HCT116 (cell line): Measurements from ENCODE around the gene AKT3. TPM values are rescaled to one million over a fixed set of nuclear protein-coding genes. Genes with fewer than 3 reads are reported as not detected.

Source experiments
- ATAC-seq: fragments of 200-7000 bp; cut with Tn5 transposase; 2 replicates; pipeline ENCODE4 v1.9.1; 2020; ENCODE audit warnings: mild to moderate bottlenecking, moderate library complexity
- Bru-seq: library from RNA; stranded (reverse); fragments of 400-500 nt; gene quantifications from one replicate; lab custom pipeline; 2021; lab: Mats Ljungman, UMichigan
- BruChase-seq, 2 experiments: library from RNA; stranded (reverse); fragments of 400-500 nt; gene quantifications; one replicate each; lab custom pipeline; 2021; lab: Mats Ljungman, UMichigan
- BruUV-seq: library from RNA; stranded (reverse); fragments of 400-500 nt; replicated peaks from 2 replicates; lab custom pipeline; 2021; lab: Mats Ljungman, UMichigan
- CTCF ChIA-PET: fragments of 300-600 bp; sonication (Branson Sonifier 250); formaldehyde crosslinking; loops from one replicate; lab custom pipeline; 2021; ENCODE audit warnings: antibody characterized with exemption; lab: Charles Lee
- POLR2A ChIA-PET: fragments of 300-600, 350-600 bp; sonication (Branson Sonifier 250); formaldehyde crosslinking; loops from one replicate; lab custom pipeline; 2021; ENCODE audit warnings: antibody characterized with exemption; lab: Charles Lee
- RAD21 ChIA-PET, 2 experiments: fragments of 300-600 bp; sonication (Branson Sonifier 250); formaldehyde crosslinking; loops; one replicate each; lab custom pipeline; 2023; ENCODE audit warnings: low total read pairs in 2 of 2; ENCODE audit not compliant: uncharacterized antibody in 2 of 2, unreplicated experiment in 2 of 2, low non-redundant PET in 1 of 2; lab: Charles Lee
- DNase-seq: peaks from one replicate; pipeline ENCODE4 v3.0.0-alpha.2; 2010; ENCODE audit warnings: low read depth, low spot score
- H2AFZ ChIP-seq: fragments of 200-600 bp; shearing (Covaris generic), sonication (generic); 2 replicates; pipeline ENCODE4 v1.6.1; 2017; ENCODE audit warnings: low read depth, mixed run types, mixed read lengths, antibody characterized with exemption, low read length; ENCODE audit not compliant: poor library complexity, severe bottlenecking
- H3K27ac ChIP-seq: 2 replicates; pipeline ENCODE4 v1.5.1; 2012; ENCODE audit warnings: low read depth, low read length
- H3K27me3 ChIP-seq: fragments of 200-600 bp; sonication (generic); 2 replicates; pipeline ENCODE4 v1.6.1; 2016; ENCODE audit warnings: mixed run types, low read length, mixed read lengths; ENCODE audit not compliant: insufficient read depth
- H3K36me3 ChIP-seq, 2 experiments: fragments of 200-500 bp in 1 of 2; fragments of 200-600 bp in 1 of 2; sonication (Bioruptor generic) in 1 of 2; sonication (generic) in 1 of 2; 2 replicates each; pipeline versions ENCODE4 v1.5.1 to v1.6.1; 2014 to 2016; ENCODE audit warnings: low read length in 2 of 2, inconsistent platforms in 1 of 2, mixed read lengths in 1 of 2, mixed run types in 1 of 2; ENCODE audit not compliant: insufficient read depth in 2 of 2, control insufficient read depth in 1 of 2
- H3K4me1 ChIP-seq, 2 experiments: fragments of 200-600 bp in 1 of 2; sonication (generic) in 1 of 2; 2 replicates each; pipeline versions ENCODE4 v1.5.1 to v1.6.1; 2012 to 2017; ENCODE audit warnings: low read length in 2 of 2, inconsistent platforms in 1 of 2, mild to moderate bottlenecking in 1 of 2, mixed read lengths in 1 of 2, mixed run types in 1 of 2, moderate library complexity in 1 of 2; ENCODE audit not compliant: insufficient read depth in 2 of 2, control insufficient read depth in 1 of 2
- H3K4me2 ChIP-seq: fragments of 200-600 bp; sonication (generic); 2 replicates; pipeline ENCODE4 v1.6.1; 2017; ENCODE audit warnings: mixed run types, low read length, mixed read lengths
- H3K4me3 ChIP-seq, 2 experiments: fragments of 200-600 bp in 1 of 2; sonication (generic) in 1 of 2; replicated peaks in 1 of 2; 2 replicates each; pipeline ENCODE4 v1.5.1; 2011 to 2016; ENCODE audit warnings: low read length in 2 of 2, control low read depth in 1 of 2, low read depth in 1 of 2, mild to moderate bottlenecking in 1 of 2, mixed read lengths in 1 of 2, mixed run types in 1 of 2
- H3K79me2 ChIP-seq: fragments of 200-600 bp; sonication (generic); 2 replicates; pipeline ENCODE4 v1.6.1; 2017; ENCODE audit warnings: mild to moderate bottlenecking, mixed run types, low read length, moderate library complexity, mixed read lengths; ENCODE audit not compliant: insufficient read depth
- H3K9ac ChIP-seq: fragments of 200-600 bp; sonication (generic); 2 replicates; pipeline ENCODE4 v1.6.1; 2016; ENCODE audit warnings: low read length, mixed read lengths
- H3K9me2 ChIP-seq: fragments of 200-600 bp; sonication (generic), shearing (Covaris generic); 2 replicates; pipeline ENCODE4 v1.6.1; 2017; ENCODE audit warnings: mixed run types, mild to moderate bottlenecking, moderate library complexity; ENCODE audit not compliant: insufficient read depth
- H3K9me3 ChIP-seq, 2 experiments: fragments of 200-500 bp in 1 of 2; fragments of 200-600 bp in 1 of 2; sonication (Bioruptor generic) in 1 of 2; sonication (generic) in 1 of 2; 2 replicates each; pipeline ENCODE4 v1.6.1; 2014 to 2017; ENCODE audit warnings: low read length in 2 of 2, mixed read lengths in 2 of 2, inconsistent platforms in 1 of 2, low read depth in 1 of 2, mild to moderate bottlenecking in 1 of 2, mixed run types in 1 of 2, moderate library complexity in 1 of 2; ENCODE audit not compliant: control insufficient read depth in 1 of 2, insufficient read depth in 1 of 2
- H4K20me1 ChIP-seq: fragments of 200-600 bp; sonication (generic), shearing (Covaris generic); 2 replicates; pipeline ENCODE4 v1.6.1; 2017; ENCODE audit warnings: mixed run types, mild to moderate bottlenecking, moderate library complexity; ENCODE audit not compliant: insufficient read depth
- EZH2 ChIP-seq: fragments of 200-600 bp; sonication (generic); IDR thresholded peaks from 2 replicates; pipeline ENCODE4 v1.6.1; 2017; ENCODE audit warnings: antibody characterized with exemption, mixed run types
- EZH2phosphoT487 ChIP-seq: fragments of 200-600 bp; IDR thresholded peaks from 2 replicates; pipeline ENCODE4 v1.6.1; 2018; ENCODE audit warnings: antibody characterized with exemption, borderline replicate concordance
- RAD21 ChIP-seq: IDR thresholded peaks from 2 replicates; pipeline ENCODE4 v1.6.1; 2012; ENCODE audit warnings: low read depth, mild to moderate bottlenecking
- SP1 ChIP-seq: IDR thresholded peaks from 2 replicates; pipeline ENCODE4 v1.6.1; 2012; ENCODE audit warnings: low read depth
- ZNF274 ChIP-seq: fragments of 200-500 bp; sonication (Bioruptor generic); IDR thresholded peaks from 2 replicates; pipeline ENCODE4 v1.6.1; 2014; ENCODE audit warnings: mild to moderate bottlenecking, low read depth, low read length, inconsistent platforms
- intact Hi-C: fragments of 100-400 bp; cut with micrococcal nuclease; formaldehyde crosslinking; loops from 2 replicates; pipeline ENCODE4 v1.10.0; 2022
- long read RNA-seq: library from polyadenylated mRNA; unstranded; transcript quantifications from one replicate; pipeline ENCODE4 v2.0.0, GENCODE V29; 2021; ENCODE audit not compliant: unreplicated experiment
- polyA plus RNA-seq: library from polyadenylated mRNA; unstranded; fragments of >200 nt; gene quantifications from 2 replicates; pipeline ENCODE4 v1.2.1, GENCODE V29; 2012; ENCODE audit warnings: missing spikeins
- total RNA-seq: library from RNA; stranded (reverse); gene quantifications from one replicate; pipeline ENCODE4 v1.2.1, GENCODE V29; 2021; ENCODE audit not compliant: unreplicated experiment

Gene AKT3
- 0.49 TPM for total RNA-seq
- 0.02 and 0.09 TPM in 2 replicates for polyA plus RNA-seq
- Bru-seq, nascent RNA = percentile 16 among the genes with signal in this experiment
- percentile 11 among the genes with signal in this experiment for BruChase-seq, experiment 1, labeled RNA remaining after a 6-hour chase
- BruChase-seq, experiment 2, labeled RNA remaining after a 2-hour chase = percentile 17 among the genes with signal in this experiment
- long read RNA-seq = 0 reads

GRCh38 chr1:243850202-243850451 is at the start of gene AKT3:
TSS of gene AKT3 (minus strand) at chr1:243850243. CDS start at chr1:243843170, 7,073 bp downstream.
- CTCF ChIA-PET = interaction anchor here (1.0 kb wide), 1 partner anchor 155 kb away, joined by 3 read pairs; no protein-coding TSS in a partner anchor
- Histone ChIP-seq H3K4me2 (peak within 1 kb of the TSS; percentile 59), H3K79me2 (no peaks in the 10 kb centered on the region), H3K4me3 (peak within 1 kb of the TSS; percentile 13 to 20; a peak in 2 of 4 replicates), H3K9ac (no peak within 1 kb of the TSS), H3K9me3 (no peaks in the 10 kb centered on the region), H3K9me2 (no peaks in the 10 kb centered on the region), H2AFZ (no peak within 1 kb of the TSS), H3K27me3 (peaks cover 50% of the 10 kb centered on the region), H3K4me1 (no peaks in the 10 kb centered on the region), H3K36me3 (no peaks in the 10 kb centered on the region), H3K27ac (no peak within 1 kb of the TSS), H4K20me1 (no peaks in the 10 kb centered on the region; the same call in 1 of the 2 replicates)
- DNase-seq (no peak), ATAC-seq (peak; percentile 89)
- POLR2A ChIA-PET = no interaction called here
- no peak for TF ChIP-seq SP1
- no peak for TF ChIP-seq EZH2
- no peak for TF ChIP-seq ZNF274
- TF ChIP-seq EZH2phosphoT487 = no peak
- intact Hi-C loops = loop anchor here (5.0 kb wide), 1 partner anchor 192 kb away; no protein-coding TSS in a partner anchor
- RAD21 ChIA-PET = interaction anchor here in 1 of 2 experiments (0.7 kb wide), 1 partner anchor 87 kb away, joined by 3 read pairs; no protein-coding TSS in a partner anchor
- no TSS peak for BruUV-seq

GRCh38 chr1:243898278-243898677 is 48.2 kb upstream of the AKT3 start:
- peaks cover 46% of the 10 kb centered on the region for H3K27me3 ChIP-seq
- H3K9me2 ChIP-seq = no peaks in the 10 kb centered on the region
- no peaks in the 10 kb centered on the region for H4K20me1 ChIP-seq
- RAD21 ChIA-PET = no interaction called here
- H3K27ac ChIP-seq = no peak overlapping the region
- no peaks in the 10 kb centered on the region for H3K79me2 ChIP-seq
- ATAC-seq = no peak
- no peaks in the 10 kb centered on the region for H3K9me3 ChIP-seq
- no peak overlapping the region for H2AFZ ChIP-seq
- intact Hi-C loops = no loop called here
- no TSS peak for BruUV-seq
- DNase-seq = no peak
- no peaks in the 10 kb centered on the region for H3K4me1 ChIP-seq
- TF ChIP-seq RAD21 = no peak
- TF ChIP-seq, all 23 proteins: peak for 0
- H3K4me3 ChIP-seq = no peak overlapping the region
- no peaks in the 10 kb centered on the region for H3K36me3 ChIP-seq
- no peak overlapping the region for H3K9ac ChIP-seq
- ChIA-PET CTCF (no interaction called here), POLR2A (no interaction called here)
- H3K4me2 ChIP-seq = no peak overlapping the region
